GM21423 (cell line): Measurements from ENCODE around the gene PER2.
"Not testable (repeated sequence)": the region's sequence is repeated elsewhere in the genome, so short reads cannot be mapped to it uniquely, and the experiment has no call there.

Experiments used
- ATAC-seq: cut with Tn5 transposase; IDR thresholded peaks from one replicate; pipeline ENCODE4 v1.9.1; 2021; ENCODE audit warnings: mild to moderate bottlenecking, moderate library complexity; ENCODE audit not compliant: unreplicated experiment

The PER2 gene

GRCh38 chr2:238288650-238289573, 502 bp upstream of the PER2 start:
- peak; percentile 90 for ATAC-seq

DNA sequence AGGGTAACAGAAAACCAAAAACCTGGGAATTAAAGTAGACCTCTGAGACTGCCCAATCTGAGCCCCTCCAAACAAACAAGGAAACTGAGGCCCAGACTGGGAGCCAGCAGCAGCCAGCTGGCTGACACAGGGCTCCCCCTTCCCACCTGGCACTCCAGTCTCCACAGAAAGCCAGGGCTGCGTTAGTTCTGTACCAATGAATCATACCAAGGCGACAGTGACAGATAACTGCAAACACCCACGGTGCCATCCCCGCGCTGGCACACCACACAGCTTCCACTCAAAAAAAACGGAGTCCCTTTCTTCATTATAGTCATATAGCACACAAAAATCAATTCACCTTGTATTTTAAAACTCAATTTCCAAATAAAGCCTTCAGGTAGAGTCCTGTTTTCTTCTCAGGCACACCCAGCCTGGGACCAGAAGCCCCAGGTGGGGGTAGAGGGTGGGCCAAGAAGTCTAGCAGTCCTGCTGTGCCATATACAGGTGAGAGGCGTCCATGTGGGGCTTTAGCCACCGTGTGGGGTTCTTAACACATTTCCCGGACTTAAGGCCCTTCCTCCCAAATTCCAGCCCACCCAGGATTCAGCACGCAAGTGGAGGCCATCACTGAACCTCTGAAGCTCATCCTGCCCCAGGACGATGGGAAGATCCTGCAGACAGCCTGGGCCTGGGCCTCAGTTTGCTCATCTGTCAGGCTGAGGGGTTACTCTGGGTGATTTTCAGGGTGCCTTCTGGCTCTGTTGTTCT, 1.2 kb downstream of the PER2 start:
- no peak for ATAC-seq

DNA sequence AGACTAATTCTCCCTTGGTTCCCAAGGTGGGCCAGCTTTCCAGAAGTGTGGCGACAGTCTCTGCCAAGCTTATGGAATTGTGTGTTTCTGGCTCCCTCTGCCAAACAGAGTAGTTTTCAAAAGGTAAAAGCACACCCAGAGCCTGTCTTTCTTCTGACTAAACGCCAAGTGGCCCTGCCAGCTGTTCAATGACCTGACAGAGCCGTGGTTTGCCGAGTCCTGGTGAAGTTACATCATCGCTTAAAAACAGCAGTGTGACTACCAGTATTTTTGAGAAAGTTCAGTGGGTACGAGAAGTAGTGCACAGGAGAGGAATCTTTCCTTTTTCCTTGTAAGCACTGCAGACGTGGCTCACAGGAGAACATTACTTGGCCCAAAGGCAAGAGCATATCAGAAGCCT, 1.9 kb downstream of the PER2 start:
- ATAC-seq: no peak

- no peak for ATAC-seq
Observed at GRCh38 chr2:238286095-238286494, 2.3 kb downstream of the PER2 start.

DNA sequence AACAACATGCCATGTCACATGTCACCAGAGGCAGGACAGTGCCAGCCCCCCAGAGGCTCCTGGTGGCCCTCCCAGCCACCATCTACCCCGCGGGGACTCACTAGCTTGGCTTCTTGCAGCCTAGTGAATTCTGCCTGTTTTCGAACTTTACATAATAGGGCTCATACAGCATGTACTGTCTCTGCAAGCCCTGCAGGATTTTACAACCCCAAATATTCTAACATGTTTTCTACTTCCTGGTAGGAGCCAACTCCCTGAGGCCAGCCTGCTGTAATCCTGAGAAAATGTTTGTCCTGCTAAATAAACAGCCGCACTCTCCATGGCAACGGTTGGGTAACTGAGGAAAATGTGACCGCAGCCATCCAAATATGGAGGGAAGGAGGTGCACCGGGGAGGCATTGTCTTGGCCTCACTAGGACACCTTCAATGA, 2.7 kb downstream of the PER2 start:
- no peak for ATAC-seq

DNA sequence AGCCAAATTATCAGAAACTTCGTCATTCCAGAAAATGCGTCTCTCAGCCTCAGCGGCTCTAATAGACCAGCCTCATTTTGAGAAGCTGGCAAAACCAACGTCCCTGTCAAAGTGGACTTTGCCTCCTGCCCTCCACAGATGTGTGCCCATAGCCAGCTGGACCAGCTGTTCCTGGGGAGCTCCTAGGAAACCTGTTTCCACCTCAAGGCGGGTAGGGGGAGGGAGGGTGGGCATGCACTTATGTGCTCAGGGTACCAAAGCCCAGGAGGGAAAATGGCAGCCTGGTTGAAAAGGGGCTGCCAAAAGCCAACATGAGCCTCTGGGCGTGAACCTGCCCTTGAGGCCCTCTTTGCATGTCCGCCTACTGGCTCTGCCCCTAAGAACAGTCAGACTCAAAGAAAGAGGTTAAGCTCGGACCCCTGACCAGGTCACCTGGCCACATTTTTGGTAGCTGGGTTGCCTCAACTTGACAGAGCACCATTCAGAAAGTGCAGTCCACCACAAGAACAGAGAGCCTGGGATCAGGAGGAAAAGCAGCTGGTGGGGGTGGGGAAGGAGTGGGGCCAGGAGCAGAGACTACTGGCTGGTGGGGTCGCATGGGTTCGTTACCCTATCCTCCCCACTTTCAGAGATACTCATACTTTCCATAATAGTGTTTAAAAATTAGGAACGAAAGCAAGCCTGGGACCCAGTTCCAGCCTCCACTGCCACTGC, 3.5 kb downstream of the PER2 start:
- ATAC-seq: no peak

DNA sequence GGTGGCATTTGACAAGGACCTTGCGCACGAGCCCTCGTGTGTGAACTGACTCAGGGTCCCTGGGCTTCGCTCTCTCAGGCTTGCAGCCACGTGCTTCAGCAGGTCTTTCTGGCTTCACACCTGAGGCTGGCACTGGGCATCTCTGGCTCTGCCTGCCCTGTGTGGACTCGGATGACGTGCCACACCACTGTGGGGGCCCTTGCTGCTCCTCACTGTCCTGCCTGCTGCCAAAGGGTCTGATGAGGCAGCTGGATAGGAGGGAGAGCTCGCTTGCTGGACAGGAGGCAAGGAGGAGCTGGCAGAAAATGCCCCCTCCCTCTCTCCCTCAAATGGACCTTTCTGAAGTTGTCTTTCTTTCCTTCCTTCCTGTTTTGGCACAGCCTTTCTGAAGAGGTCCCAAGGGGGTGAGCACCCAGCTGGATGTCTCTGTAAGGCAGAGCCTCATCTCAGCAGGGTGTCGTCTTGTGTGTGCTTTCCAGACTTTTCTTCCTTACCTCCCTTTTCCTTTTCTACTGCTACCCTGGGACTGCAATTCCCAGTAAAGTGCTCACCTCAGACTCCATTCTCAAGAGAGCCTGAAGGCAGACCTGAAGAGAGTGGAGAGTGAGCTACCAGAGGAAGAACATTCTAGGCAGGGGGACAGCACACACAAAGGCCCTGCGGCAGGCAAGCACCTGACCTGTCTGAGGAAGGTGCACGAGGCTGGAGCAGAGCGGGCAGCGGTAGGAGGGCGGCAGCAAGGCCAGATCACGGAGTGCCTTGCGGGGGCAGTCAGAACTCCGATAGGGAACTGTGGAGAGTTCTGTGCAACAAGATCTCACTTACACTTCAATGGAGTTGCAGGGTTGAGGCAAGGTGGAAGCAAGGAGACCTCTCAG, 5.3 kb downstream of the PER2 start:
- ATAC-seq: no peak

- ATAC-seq: no peak
Observed at GRCh38 chr2:238281826-238282480, 6.5 kb downstream of the PER2 start.

GRCh38 chr2:238280083-238280825, 8.2 kb downstream of the PER2 start:
- no peak for ATAC-seq

- no peak for ATAC-seq
Observed at GRCh38 chr2:238279324-238279682, 9.1 kb downstream of the PER2 start.

DNA sequence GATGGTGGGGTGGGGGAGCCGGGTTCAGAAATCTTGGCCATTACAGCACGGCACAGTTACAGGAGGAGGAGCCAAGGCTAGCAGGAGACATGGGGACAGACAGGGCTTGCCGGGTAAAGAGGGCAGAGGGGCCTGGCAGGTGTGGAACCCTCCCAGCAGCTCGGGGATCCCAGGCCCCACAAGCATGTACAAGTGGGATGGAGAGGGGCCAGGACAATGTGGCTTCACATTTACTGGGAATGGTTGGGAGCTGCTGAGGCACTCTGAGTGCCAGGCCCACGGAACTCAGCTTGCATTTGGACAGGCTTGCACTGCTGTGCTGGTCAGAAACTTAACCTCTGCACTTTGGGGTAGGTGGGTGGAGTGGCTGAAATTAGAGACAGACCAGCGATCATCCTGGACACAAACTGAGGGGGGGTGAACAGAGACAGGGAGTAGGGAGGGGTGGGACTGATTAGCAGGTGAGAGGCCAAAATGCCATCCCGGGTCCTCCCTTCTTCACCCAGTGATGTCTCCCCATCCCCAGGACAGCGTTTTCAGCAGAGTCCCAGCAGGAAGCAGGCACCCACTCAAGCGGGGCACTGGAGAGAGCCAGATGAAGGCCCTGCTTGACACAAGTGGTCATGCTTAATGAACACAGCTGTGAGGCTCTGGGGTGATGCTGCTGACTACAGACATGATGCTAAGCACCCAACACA, 9.6 kb downstream of the PER2 start:
- no peak for ATAC-seq

GRCh38 chr2:238277695-238278094, 10.7 kb downstream of the PER2 start:
- no peak for ATAC-seq

- no peak for ATAC-seq
Observed at GRCh38 chr2:238274152-238274865, 14.1 kb downstream of the PER2 start.

- ATAC-seq: not testable (repeated sequence)
Observed at GRCh38 chr2:238273433-238273832, 15.0 kb downstream of the PER2 start.

DNA sequence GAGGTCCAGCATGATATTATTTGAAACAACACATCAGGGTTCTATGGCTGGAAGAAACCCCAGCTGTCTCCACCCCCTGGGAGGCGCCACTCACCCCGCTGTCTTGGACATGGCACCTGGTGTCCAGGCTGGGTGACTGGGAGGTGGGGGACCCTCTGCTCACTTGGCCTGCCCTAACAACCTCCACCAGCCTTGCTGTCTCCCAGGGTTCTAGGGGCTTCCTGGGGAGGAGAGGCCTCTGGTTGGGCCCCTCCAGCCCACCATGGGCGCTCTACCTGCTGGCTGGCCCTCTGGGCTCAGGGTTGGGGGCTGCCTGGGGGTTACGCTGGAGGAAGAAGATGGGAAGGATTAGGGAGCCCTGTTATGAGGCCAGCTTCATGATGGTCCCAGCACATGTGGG, 16.3 kb downstream of the PER2 start:
- no peak for ATAC-seq

DNA sequence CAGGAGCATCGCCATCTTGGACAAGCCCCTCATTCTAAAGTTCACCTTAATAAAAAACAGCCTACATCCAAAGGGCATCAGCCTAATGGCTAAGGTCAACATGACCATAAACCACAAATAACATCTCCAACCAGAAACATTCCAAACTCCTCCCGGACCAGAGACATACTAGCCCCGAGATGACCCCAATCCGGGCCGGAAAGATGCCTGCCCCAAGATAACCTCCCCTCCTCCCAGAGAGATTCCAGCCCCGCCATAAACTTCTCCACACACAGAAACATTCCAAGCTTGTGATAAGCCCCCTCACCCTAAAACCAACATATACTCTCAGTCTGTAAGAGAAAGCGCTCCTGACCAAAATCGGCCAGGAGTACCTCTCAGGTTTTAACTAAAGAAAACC, 16.7 kb downstream of the PER2 start:
- not testable (repeated sequence) for ATAC-seq

- no peak for ATAC-seq
Observed at GRCh38 chr2:238271061-238271554, 17.3 kb downstream of the PER2 start.

DNA sequence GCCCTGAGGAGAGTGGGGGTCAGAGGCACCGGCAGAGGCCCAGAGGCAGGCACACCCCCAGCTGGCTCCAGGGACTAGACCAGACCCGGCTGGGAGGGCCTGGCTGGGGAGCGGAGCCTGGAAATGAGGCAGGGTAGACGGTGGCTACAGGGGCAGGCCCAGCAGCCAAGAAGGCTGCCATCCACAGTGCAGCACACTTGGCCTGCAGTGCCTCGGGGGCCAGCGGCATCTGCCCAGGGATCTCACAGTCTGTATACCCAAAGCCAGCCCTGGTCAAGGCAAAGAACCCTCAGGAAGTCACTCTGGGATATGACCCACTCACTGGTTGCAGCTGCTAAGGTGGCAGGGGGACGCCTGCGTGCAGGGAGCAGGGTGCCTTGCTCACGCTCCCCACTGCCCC, 17.8 kb downstream of the PER2 start:
- no peak for ATAC-seq
